ENCODE measurements around the gene TNPO3. TPM values are rescaled to one million over a fixed set of nuclear protein-coding genes. Genes with fewer than 3 reads are reported as not detected.

TNPO3 gene
- 48.3 TPM for total RNA-seq

- peak; percentile 97 for DNase-seq
These were observed at the start of gene TNPO3 for GRCh38 chr7:129054438-129055293. Gene TNPO3 (minus strand): TSS chr7:129055111. CDS start chr7:129054770, 341 bp downstream.

GRCh38 chr7:129103561-129104324 lies 48.8 kb upstream of the TNPO3 start:
- DNase-seq: no peak

- DNase-seq: no peak
These were observed 46.8 kb upstream of the TNPO3 start for GRCh38 chr7:129101746-129102145.

- DNase-seq: no peak
These were observed 45.9 kb upstream of the TNPO3 start for GRCh38 chr7:129100827-129101166.

GRCh38 chr7:129098409-129099084 lies 43.6 kb upstream of the TNPO3 start:
- DNase-seq: no peak

- DNase-seq: no peak
These were observed 40.3 kb upstream of the TNPO3 start for GRCh38 chr7:129095258-129095657.

- no peak for DNase-seq
These were observed 39.6 kb upstream of the TNPO3 start for GRCh38 chr7:129094501-129094900.

GRCh38 chr7:129093867-129094456 lies 39.1 kb upstream of the TNPO3 start:
- DNase-seq: no peak

GRCh38 chr7:129091484-129092002 lies 36.6 kb upstream of the TNPO3 start:
- DNase-seq: peak; percentile 88

GRCh38 chr7:129090300-129090907 lies 35.5 kb upstream of the TNPO3 start:
- DNase-seq: no peak

GRCh38 chr7:129089521-129090212 lies 34.8 kb upstream of the TNPO3 start:
- no peak for DNase-seq

- no peak for DNase-seq
These were observed 30.1 kb upstream of the TNPO3 start for GRCh38 chr7:129084801-129085551.

- no peak for DNase-seq
These were observed 28.6 kb upstream of the TNPO3 start for GRCh38 chr7:129083525-129083924.

GRCh38 chr7:129078455-129078854 lies 23.5 kb upstream of the TNPO3 start:
- no peak for DNase-seq

GRCh38 chr7:129076886-129077285 lies 22.0 kb upstream of the TNPO3 start:
- DNase-seq: no peak

GRCh38 chr7:129074994-129075393 lies 20.1 kb upstream of the TNPO3 start:
- no peak for DNase-seq

- no peak for DNase-seq
These were observed 19.5 kb upstream of the TNPO3 start for GRCh38 chr7:129074361-129074871.

- no peak for DNase-seq
These were observed 18.8 kb upstream of the TNPO3 start for GRCh38 chr7:129073738-129074137.

- DNase-seq: no peak
These were observed 18.3 kb upstream of the TNPO3 start for GRCh38 chr7:129073204-129073603.

GRCh38 chr7:129072479-129073011 lies 17.6 kb upstream of the TNPO3 start:
- DNase-seq: no peak

All from tongue (tissue), 2 donors.